Suppressor macrophage treated with lipopolysaccharide for 1 hour (primary cell): ENCODE measurements around the gene ZNF700.
"Not testable (repeated sequence)": the region's sequence is repeated elsewhere in the genome, so short reads cannot be mapped to it uniquely, and the experiment has no call there.

ENCODE experiments used
- DNase-seq, 3 donors: peaks; one replicate each; pipeline ENCODE4 v3.0.0-alpha.2; 2020 to 2022

ZNF700 gene

GRCh38 chr19:11991921-11992320 lies 67.0 kb downstream of the ZNF700 start:
- DNase-seq, result not testable (repeated sequence)

- DNase-seq, result no peak
Observed at GRCh38 chr19:11995174-11995573, 70.3 kb downstream of the ZNF700 start.
